Smooth muscle cell of bladder (primary cell): Measurements from ENCODE around the gene ITPKC. TPM values are rescaled to one million over a fixed set of nuclear protein-coding genes. Genes with fewer than 3 reads are reported as not detected.

ENCODE experiments used
- total RNA-seq: library from RNA; depleted of rRNA; stranded (reverse); fragments of >200 nt; gene quantifications from 2 replicates; pipeline ENCODE4 v1.2.3, GENCODE V29; 2014

Gene ITPKC
- total RNA-seq = 10.5 and 12.6 TPM in 2 replicates

GRCh38 chr19:40716482-40717324, at the start of gene ITPKC, which contains the start of gene COQ8B:
ITPKC (plus strand) TSS chr19:40717112; CDS start chr19:40717136, 24 bp downstream.
COQ8B (minus strand) TSS chr19:40716886; CDS start chr19:40714632, 2,254 bp downstream.

GRCh38 chr19:40690050-40690692, 26.7 kb upstream of the ITPKC start, which contains the start of gene NUMBL:
NUMBL (minus strand) TSS chr19:40690651; CDS start chr19:40690483, 168 bp downstream.

GRCh38 chr19:40750058-40750873, 33.4 kb downstream of the ITPKC start, which contains the start of gene ACTMAP:
ACTMAP (minus strand) TSS chr19:40750477; CDS start chr19:40749803, 674 bp downstream.

GRCh38 chr19:40750874-40751537, 34.1 kb downstream of the ITPKC start, which contains the start of gene SNRPA:
SNRPA (plus strand) TSS chr19:40751203; CDS start chr19:40751409, 206 bp downstream.

GRCh38 chr19:40774916-40775631, 58.2 kb downstream of the ITPKC start, which contains the start of gene MIA:
MIA (plus strand) TSS chr19:40775521; CDS start chr19:40775543, 22 bp downstream.

GRCh38 chr19:40777937-40778705, 61.2 kb downstream of the ITPKC start, which contains the start of gene RAB4B:
RAB4B (plus strand) TSS chr19:40778247; CDS start chr19:40778376, 129 bp downstream.

Other genes starting within 250 kb of the ITPKC start
- 13.5 and 17.2 TPM in 2 replicates for gene SHKBP1, start 140.2 kb upstream of the ITPKC start, total RNA-seq
- 20.1 and 36.6 TPM in 2 replicates for gene LTBP4, start 115.7 kb upstream of the ITPKC start, total RNA-seq
- gene NUMBL, start 26.5 kb upstream of the ITPKC start, total RNA-seq = 12.9 and 19.4 TPM in 2 replicates
- 28.5 and 36.7 TPM in 2 replicates for gene COQ8B, start 226 bp upstream of the ITPKC start, total RNA-seq
- gene ACTMAP, start 33.4 kb downstream of the ITPKC start, total RNA-seq = 0.37 and 0.57 TPM in 2 replicates
- 33.3 and 61.4 TPM in 2 replicates for gene SNRPA, start 34.1 kb downstream of the ITPKC start, total RNA-seq
- 0.18 TPM in 1 of 2 replicates, not detected in the other for gene MIA, start 58.4 kb downstream of the ITPKC start, total RNA-seq
- 6.3 and 7.1 TPM in 2 replicates for gene RAB4B, start 61.1 kb downstream of the ITPKC start, total RNA-seq
- gene EGLN2, start 82.1 kb downstream of the ITPKC start, total RNA-seq = 70.5 and 73.9 TPM in 2 replicates
- gene CYP2A6, start 133.3 kb downstream of the ITPKC start, total RNA-seq = not detected in 2 replicates
- not detected in 2 replicates for gene CYP2A7, start 165.1 kb downstream of the ITPKC start, total RNA-seq